HG02943 (cell line): ENCODE data around the gene STAG1.
"Not testable (repeated sequence)": the region's sequence is repeated elsewhere in the genome, so short reads cannot be mapped to it uniquely, and the experiment has no call there.

ENCODE experiments used
- ATAC-seq: cut with Tn5 transposase; IDR thresholded peaks from one replicate; pipeline ENCODE4 v1.9.1; 2021; ENCODE audit warnings: mild to moderate bottlenecking, low read depth, moderate library complexity; ENCODE audit not compliant: unreplicated experiment

The STAG1 gene

DNA sequence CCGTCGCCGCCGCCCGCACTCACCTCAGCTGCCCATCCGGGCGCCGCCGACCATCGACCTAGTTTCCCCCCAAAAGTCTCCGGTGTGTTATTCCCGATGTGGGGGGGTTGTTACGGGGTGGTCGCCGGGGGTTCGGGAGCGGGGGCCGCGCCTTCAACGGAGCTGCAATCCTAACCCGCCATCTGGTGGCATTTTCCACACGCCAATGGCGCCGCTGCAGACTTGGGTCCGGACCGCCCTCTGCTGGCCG, at the start of gene STAG1:
TSS of gene STAG1 (minus strand) at position 207 of the 250 bp plus-strand sequence. CDS start 121,480 bp downstream, outside the sequence.
- no peak for ATAC-seq

DNA sequence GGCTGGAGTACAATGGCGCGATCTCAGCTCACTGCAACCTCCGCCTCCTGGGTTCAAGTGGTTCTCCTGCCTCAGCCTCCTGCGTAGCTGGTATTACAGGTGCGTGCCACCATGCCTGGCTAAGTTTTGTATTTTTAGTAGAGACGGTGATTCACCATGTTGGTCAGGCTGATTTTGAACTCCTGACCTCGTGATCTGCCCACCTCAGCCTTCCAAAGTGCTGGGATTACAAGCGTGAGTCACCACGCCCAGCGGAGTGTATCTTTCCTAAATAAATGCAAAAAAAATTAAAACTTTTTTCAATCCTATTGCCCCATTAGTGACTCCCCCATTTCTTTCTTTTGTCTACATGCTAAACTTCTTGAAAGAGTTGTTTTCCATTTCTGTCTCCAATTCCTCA, 49.0 kb upstream of the STAG1 start:
- not testable (repeated sequence) for ATAC-seq

DNA sequence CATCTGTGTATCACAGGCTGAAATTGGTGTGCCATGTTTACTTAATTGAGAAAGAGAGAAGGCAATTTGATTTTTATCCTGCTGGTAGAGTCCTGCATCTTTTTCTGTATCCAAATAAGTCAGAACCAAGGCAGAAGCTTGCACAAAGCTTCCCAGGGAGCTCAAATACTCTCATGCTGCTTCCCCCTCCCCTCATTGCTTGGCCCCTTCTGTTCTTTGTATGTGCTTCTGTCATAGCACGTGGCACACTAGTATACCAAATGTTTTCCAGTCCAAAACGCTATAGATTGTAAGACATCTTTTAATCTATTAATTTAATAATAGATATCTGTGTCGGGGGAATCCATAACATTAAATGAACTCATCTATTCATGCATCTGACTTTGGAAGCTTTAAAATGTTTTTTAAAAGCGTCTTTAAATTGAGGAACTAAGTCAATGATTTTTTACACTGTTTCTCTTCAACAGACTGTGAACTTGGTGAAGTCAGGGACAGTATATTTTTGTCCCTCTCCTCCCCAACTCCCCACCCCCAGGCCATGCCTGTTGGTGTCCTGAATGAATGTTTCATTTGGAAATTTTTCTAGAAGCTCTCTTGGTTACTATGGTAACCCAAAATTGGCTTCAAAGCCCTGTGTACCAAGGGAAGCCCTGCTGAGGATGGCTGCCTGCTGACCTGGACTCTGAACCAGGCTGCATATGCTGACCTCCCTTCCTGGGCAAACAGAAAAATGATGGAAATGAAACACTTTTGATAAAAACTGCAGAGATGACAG, 40.6 kb upstream of the STAG1 start:
- no peak for ATAC-seq

DNA sequence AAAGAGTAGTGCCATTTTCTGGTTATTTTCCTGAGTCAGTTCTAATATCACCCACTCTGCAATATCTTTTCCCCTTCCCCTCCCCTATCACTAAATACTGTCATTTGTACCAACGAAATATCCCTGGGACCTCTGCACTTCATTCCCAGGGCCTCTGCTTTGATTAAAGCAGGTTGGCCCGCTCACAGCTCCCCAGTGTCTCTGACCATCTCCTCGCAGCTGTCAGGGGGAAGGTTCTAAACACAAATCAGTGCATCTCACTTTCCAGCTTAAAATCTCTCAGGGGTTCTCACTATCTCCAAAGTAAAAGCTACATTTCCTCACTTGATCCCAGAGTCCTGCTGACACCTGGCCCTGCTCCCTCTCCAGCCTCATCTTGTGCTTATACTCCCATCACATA, 38.6 kb upstream of the STAG1 start:
- no peak for ATAC-seq

DNA sequence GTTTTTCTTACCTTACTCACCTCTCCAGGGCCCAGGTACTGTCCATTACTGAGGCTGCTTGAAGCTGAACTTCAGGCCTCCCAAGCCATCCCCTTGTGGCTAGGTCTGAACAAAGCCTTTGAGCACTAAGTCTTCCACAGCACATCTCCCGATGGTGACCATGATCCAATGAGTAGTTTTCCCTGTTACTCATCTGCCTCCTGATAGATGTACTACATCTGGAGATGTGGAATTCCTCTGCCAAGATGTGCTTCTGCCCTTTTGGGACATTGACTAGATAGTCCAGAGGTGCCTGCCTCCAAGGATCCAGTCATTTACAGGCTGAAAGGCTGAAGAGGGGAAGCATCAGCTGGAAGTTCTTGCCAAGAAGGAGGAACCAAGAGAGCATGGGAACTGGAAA, 37.8 kb upstream of the STAG1 start:
- ATAC-seq = no peak

DNA sequence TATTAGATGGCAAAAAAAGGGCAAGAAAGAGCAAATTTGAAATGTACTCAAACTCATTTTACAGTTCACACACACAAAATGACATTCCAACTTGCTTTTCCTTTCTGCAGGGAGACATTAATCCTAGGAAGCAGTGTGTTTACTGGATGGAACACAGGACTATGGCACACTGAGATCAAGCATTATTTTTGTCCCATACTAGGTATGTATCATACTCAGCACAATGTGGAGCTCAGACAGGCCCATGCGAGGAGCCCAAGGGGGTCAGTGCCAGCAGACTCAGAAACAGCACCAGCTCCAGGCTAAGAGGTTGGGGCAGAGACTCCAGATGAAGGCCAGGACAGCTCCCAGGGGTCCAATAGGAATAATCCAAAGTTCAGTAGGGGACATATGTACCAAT, 36.0 kb upstream of the STAG1 start:
- no peak for ATAC-seq

DNA sequence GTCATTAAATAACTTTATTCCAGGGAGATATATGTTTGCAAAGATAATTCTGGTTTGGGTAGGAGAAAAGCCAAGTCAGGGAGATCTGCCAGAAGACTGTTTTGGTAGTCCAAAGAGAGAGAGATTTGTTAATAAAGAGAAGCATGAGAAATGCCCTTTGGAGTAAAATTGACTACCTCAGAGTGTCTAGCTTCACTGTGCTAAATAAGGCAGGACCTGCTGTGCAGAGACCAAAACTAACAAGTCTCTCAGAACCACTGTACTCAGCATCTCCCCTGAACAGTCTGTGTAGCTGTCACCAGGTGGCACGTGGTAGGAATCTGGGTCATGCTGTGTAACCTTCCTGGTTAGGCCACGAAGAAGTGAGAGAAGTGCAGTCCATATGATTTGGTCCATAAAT, 35.2 kb upstream of the STAG1 start:
- ATAC-seq = peak; percentile 65

DNA sequence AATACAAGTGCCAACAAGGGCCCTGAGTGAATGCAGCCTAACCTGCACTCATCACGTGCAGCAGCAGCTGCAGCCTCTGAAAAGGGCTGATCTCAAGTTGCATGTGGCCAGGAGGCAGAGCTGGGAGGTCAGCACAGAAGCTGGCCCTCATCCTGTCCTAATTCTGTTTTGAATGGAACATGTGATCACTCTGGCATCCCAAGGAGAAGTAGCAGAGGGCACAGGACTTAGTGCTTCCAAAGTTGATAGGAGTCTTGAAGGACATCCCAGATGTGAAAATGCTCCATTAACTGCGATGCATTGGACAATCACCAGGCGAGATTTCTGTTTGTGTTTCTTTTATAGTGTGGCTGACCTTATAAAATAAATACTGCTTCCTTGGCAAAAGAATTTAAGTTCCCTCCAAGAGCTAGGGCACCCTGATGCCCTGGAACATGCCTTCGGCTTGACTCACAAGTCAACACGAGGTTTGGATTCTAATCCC, 31.6 kb upstream of the STAG1 start:
- no peak for ATAC-seq

DNA sequence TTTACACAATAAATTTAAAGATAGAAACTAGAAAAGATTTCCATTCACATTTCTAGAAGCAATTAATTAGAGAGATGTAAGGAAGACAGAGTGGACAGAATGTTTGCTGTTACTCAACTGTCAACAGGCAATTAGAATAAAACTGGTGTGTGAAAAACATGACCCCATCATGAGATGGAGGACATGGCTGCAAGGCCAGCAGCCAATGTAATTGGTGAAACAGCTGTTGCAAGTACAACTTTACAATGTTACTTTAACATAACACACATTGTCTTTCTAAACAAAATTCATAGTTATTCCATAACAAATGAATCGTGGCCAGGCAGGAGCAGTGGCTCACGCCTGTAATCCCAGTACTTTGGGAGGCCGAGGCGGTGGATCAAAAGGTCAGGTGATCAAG, 28.6 kb upstream of the STAG1 start:
- no peak for ATAC-seq

DNA sequence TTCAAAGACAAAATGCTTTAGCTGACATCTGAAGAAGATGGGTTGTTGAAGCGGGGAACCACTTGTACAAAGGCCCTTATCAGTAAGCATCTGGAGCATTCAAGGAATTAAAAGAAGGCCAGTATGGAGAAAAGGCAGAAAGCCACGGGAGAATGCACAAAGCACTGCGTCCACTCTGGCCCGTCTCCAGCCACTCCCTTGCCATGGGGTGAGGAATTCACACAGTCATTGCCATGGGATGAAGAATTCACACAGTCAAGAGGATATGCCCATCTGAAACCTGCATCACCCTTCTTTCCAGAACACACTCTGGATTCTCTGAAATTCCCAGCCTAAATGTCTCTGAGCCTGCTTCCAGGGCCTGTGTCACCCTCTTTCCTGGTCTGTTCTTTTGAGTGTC, 26.7 kb upstream of the STAG1 start:
- no peak for ATAC-seq

DNA sequence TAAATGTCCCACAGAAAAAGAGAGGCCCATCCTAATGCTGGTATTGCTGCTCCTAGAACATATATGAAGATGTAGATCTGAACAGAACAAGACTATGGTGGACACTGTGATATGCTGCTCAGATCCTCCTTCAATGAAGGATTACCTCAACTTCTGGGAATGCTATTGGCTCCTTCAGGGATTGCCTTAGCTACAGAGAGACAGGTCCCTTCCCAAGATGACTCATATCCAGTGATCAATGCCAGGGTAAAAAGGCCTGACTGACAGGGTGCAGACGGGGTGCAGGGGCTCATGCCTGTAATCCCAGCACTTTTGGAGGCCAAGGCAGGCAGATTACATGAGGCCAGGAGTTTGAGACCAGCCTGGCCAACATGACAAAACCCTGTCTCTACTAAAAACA, 20.5 kb upstream of the STAG1 start:
- no peak for ATAC-seq

DNA sequence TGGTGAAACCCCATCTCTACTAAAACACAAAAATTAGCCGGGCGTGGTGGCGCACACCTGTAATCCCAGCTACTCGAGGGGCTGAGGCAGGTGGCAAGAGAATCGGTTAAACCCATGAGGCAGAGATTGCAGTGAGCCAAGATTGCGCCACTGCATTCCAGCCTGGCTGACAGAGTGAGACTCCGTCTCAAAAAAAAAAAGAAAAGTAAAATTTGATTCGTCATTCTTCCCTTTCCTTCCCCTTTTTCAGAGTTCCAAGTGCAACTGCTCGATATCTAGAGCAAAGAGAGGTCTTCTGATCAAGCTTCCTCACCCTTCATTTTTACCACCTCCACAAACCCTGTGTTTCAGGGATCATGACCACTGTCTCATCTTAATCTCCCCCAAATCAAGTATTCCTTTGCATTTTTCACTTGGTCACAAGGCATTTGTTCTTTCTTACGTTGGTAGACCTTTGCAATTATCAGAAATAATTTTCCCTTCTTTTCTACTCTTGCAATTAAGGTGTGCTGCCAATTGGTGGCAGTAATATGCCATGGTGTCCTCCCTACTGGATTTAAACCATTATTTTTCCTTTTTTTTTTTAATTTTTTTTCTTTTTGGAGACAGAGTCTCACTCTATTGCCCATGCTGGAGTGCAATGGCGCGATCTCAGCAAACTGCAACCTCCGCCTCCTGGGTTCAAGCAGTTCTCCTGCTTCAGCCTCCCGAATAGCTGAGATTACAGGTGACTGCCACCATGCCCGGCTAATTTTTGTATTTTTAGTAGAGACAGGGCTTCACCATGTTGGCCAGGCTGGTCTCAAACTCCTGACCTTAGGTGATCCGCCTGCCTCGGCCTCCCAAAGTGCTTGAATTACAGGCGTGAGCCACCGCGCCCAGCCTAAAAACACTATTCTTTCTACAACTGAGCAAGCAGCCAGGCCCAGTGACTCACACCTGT, 6.3 kb upstream of the STAG1 start:
- ATAC-seq = not testable (repeated sequence)

DNA sequence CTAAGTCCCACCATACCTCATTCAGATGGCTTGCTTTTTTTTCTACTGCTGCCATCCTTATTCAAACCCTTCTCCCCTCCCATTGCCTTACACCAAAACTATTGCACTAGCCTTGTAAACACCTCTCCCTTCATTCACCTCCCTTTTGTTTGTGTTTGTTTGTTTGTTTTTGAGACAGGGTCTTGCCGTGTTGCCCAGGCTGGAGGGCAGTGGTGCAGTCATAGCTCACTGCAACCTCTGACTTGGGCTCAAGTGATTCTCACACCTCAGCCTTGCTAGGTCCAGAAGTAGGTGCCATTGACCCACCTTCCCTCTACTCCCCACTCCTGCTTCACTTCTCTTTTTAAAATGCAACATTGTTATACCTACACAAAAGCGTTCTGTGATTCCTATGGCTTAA, 3.0 kb upstream of the STAG1 start:
- no peak for ATAC-seq

DNA sequence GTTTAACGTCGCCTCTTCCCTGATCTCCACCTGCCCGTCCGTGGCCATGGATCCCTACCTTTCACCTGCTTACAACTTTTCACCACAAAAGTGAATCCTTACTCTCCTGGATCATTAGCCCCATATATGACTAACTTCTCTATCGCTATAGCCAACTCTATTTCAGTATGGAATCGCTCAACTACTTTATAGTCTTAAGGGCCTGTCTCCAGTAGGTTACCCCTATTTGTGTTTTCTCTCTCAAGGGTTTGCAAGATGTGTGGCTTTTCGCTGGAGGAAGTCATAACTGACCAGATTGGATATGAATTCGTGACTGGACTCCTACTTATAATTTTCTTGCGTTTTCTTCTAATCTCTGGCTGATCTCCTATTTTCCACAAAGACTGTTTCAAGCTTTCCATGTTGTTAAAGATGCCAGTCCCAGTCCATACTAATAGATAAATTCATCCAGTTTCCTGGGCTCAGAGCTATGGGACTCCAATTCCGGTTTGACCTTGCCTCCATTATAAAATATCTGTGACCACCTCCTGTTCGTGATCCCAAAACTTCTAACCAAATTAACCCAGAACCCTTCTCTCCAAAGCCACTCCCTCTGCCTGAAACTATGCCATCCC, 1.3 kb upstream of the STAG1 start:
- ATAC-seq = no peak

DNA sequence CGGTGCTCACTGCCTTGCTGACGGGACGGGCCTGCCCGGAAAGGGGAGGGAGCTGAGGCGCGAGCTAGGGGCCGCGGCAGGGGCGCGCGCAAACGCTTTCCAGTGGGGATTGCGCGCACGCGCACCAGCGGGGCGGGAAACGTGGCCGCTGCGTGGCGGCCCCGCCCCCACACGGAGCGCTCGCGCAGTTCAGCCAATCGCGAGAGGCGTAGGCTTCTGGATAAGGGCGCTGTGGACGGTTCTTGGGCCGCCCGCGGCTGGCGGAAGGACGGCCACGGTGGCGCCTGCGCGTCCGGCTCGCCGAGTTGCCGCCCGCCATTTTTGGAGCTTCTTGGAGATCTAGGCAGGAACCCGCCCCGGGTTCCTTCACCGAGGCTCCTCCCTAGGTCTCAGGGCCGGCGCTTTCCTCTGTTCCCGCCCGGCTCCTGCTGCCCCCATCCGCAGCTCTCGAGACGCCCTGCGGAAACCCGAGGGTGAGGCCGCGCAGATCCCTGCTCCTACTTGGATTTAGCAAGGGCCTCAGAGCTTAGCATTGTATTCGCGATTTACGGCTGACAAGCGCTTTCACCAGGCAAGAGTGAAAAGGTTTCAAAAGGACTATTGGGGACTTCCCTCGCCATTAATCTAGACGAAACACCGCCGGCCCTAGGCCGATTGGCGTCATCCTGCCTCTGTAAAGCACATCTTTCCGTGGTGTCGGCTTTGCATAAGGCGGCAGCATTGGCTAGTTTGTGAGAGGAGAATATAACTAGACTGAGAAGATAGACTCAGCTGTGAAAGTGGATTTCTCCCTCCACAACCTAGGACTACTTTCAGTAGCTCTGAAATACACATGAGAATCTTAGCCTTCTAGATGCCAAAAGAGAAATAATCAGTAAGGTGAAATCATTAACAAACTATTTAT, 496 bp upstream of the STAG1 start:
- ATAC-seq = peak; percentile 86

DNA sequence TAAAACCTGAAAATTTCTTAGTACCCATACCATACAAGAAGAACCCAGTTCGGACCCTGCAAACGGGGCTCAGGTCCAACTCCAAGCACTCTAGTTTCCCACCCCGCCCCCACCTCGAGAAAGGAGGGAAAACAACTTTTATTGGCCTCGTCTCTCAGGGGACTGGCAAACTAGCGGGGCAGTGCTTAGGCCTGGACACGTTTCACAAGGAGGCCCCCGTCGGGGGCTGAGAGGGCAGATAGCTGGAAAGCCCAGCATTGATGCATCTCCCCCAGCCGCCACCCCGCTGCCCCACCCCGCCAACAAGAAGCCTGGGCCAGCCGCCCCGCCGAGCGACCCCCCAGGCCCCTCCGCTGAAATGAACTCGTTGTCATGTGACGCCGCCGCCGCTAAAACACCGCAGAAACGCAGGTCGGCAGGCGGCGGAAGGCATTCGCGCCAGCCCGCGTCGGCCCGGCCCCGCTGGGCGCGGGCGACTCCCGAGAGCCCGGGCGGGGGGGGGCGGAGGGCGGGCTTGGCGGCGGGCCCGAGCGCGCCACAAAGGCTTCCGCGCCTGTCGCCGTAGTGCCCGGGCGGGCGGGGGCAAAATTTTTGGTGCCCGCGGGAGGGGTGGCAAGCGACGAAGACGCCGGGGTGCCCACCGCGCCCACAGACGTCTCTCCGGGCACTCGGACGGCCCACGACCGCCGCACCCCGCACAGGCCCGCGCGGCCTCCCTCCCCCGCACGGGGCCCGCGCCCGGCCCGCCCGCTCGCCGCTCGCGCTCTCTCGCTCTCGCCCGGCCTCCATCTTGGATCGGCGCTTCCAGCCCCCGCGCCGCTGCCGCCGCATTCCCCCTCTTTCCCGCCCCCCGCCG, 634 bp downstream of the STAG1 start:
- peak; percentile 20 for ATAC-seq

DNA sequence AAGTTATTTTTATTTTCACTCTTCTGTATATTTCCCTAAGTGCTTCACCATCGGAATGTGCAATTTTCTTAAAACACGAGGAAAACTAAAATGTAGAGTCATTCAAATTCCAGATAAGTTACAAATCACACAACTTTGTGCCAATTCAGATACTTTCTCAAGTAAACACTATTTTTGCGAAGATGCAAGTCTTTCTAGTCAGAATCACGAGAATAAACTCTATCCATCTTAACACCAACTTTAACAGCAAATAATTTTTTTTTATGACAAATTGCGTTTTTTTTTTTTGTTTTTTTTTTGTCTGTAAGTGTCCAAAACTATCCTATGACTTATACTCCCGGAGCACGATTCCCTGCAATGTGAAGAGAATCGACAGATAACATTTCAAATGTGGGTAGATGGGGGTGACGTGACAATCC, 1.3 kb downstream of the STAG1 start:
- ATAC-seq = no peak

DNA sequence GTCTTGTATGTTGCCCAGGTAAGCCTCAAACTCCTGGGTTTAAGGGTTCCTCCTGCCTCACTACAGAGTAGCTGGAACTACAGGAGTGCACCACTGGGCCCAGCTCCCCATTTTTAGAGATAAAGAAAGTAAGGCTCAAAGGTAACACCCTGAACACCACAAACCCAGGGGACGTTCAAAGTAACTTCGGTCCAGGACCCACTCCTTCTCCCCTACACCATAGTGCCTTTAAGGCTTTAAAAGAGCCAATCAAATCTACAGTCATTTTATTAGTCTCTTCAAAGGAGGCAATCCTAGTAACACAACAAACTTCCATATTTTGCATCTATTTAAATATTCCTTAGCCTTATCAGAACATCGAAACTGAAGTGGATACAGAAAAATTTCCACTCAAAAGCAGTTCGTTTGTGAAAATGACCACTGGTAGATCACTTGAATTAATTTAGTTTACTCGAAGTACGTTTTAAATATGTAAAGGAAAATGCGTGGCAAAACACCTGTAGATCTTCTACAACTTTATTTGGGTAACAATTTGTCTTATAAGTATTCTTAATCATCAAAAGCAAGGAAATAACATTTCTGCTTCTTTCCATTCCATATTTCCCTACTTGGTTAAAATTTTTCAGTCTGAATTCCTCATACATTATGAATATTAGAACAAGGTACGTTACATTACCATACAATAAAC, 1.8 kb downstream of the STAG1 start:
- ATAC-seq = no peak

DNA sequence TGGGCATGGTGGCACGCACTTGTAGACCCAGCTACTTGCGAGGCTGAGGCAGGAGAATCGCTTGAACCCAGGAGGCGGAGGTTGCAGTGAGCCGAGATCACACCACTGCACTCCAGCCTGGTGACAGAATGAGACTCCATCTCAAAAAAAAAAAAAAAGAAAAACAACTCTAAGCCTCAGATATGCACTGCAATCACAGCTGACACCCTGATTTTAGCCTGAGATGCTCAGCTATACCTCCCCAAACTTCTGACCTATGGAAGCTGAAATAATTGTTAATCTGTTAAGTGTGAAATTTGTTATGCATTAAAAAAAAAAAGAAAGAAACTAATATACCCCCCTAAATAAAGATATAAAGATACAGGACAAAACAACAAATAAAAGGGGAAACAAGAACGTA, 2.6 kb downstream of the STAG1 start:
- ATAC-seq = not testable (repeated sequence)
